Hematopoietic multipotent progenitor cell treated with erythropoietin and hydrocortisone succinate and interleukin-3 and kit ligand, for 6 days (in vitro differentiated cells): ENCODE data around the gene SLC10A7.
A peak's percentile ranks its signal among the peaks of the same experiment; 100 is the strongest.

Source experiments
- DNase-seq: peaks from one replicate; pipeline ENCODE4 v3.0.0-alpha.2; 2015

Gene SLC10A7

GRCh38 chr4:146490106-146490505 is 31.6 kb downstream of the SLC10A7 start:
- DNase-seq: peak; percentile 26

DNA sequence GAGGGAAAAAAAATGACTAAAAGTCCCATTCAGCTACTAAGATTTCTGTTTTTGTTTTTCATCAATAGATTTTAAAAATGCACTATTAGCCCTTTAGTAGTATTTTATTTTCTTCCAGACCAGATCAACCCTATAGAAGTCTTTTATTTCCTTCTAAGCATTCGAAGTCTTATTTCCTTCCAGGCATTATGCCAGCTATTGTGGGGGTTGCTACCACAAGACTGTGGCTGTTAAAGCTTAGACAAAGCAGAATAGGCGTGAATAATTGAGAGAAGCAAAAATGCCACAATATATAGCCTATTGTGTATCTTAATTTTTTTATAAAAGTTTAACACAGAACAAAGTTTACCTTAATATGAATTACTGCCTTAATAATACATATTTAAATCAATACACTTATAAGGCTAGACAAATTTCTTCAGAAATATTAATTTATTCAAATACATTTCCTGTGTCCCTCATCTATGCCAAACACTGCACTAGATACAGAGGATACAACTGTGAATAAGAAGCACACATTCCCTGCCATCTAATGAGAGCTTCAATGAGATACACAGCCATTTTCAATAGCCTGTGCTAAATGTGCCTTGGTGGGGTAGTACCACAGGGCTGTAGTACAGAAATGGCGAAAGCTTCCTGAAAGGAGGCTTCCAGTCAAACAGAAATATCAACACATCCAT is 33.1 kb downstream of the SLC10A7 start:
- peak; percentile 79 for DNase-seq

- no peak for DNase-seq
Measured at GRCh38 chr4:146486565-146486964, 35.2 kb downstream of the SLC10A7 start.

GRCh38 chr4:146485968-146486367 is 35.8 kb downstream of the SLC10A7 start:
- DNase-seq: no peak

- DNase-seq: no peak
Measured at GRCh38 chr4:146482788-146483187, 39.0 kb downstream of the SLC10A7 start.

GRCh38 chr4:146481246-146481645 is 40.5 kb downstream of the SLC10A7 start:
- DNase-seq: no peak

GRCh38 chr4:146478009-146478408 is 43.7 kb downstream of the SLC10A7 start:
- no peak for DNase-seq

GRCh38 chr4:146477054-146477453 is 44.7 kb downstream of the SLC10A7 start:
- DNase-seq: no peak

DNA sequence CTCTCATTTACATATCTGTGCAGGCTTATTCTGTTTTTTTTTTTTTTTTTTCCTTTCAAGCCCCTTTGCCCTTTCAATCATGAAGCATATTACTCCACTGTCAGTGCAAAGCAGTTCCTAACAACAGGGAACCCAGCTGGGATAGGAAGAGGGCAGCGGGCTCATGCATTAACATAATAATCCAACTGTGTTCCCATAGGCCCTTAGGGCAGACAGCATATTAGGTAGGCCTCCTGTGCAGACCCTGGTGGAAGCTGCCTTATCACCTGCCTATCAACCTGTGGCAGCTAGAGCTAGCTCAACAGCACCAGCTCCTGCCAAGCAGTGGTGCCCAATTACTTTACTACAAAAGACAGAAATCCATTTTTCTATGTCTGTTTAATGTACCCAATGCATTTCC is 49.3 kb downstream of the SLC10A7 start:
- DNase-seq: no peak

- DNase-seq: no peak
Measured at GRCh38 chr4:146470604-146471003, 51.1 kb downstream of the SLC10A7 start.

DNA sequence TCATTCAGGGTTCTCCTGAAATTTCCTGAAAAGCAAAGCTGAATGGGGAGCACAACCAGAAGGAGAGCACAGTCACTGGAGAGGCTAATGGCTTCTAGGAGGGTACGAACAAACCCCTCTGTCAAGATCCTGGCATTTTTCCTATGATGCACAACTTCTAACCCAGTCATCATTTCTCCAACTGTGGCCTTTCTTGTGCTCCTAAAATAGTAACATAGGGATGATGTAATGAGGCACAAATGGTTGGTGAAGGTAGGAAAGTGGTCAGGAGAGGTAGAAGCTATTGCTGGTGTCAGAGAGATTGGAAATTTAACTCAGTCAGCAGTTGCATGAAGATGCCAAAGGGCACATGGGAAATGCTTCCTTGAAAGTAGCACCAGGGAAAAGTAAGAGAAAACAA is 52.7 kb downstream of the SLC10A7 start:
- DNase-seq: no peak

- no peak for DNase-seq
Measured at GRCh38 chr4:146465628-146466027, 56.1 kb downstream of the SLC10A7 start.

DNA sequence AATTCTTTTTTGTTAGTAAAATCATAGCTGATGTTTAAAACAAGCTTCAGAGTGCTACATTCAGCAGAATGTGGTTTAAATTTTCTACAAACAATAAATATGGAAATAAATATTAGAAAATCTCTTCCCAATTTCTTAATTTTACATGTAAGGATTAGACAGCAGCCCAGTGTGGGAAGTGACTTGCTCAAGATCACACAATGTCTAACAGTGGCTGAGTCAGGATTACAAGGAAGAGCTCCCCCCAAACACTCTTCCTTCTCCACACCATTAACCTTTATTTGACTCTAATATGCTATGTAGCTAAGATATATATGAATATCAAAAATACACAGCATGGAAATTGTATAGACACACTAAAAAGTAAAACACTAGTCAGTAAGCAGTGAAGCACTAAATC is 59.5 kb downstream of the SLC10A7 start:
- DNase-seq: no peak

- DNase-seq: peak; percentile 13
Measured at GRCh38 chr4:146458594-146458993, 63.1 kb downstream of the SLC10A7 start.

GRCh38 chr4:146456681-146457080 is 65.1 kb downstream of the SLC10A7 start:
- DNase-seq: no peak

GRCh38 chr4:146453181-146453807 is 68.4 kb downstream of the SLC10A7 start:
- DNase-seq: no peak

DNA sequence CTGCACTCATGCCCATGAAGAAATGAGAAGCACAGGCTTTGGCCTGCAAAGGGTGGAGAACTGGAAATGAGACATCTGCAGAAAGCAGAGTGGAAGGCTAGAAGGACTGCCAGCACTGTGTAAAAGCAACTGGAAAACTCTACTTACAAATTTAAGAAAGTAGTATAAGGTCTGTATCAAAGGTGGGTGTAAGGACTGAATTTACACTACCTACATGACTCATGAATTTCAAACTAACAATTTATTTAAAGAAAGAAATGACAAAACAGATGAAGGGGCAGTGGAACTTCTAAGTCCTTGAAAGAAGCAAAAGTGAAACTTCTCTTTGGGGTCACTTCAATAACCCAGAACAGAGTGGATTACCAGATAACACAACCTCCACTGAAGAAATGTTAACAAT is 71.2 kb downstream of the SLC10A7 start:
- peak; percentile 19 for DNase-seq

DNA sequence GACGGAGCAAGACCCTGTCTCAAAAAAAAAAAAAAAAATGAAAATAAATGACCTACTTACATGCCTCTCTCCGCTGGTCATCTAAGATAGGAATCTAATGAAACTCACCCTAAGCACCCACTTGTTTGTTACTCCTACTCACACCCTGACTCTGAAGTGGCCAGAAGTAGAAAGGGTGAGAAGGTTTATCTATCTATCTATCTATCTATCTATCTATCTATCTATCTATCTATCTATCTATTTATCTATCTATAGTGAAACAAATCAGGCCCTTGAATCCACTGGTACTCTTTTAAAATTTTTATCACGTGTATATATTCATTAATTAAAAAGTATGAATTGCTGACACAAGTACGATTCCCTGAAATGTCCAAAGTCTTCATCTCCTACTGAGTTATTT is 75.2 kb downstream of the SLC10A7 start:
- no peak for DNase-seq

DNA sequence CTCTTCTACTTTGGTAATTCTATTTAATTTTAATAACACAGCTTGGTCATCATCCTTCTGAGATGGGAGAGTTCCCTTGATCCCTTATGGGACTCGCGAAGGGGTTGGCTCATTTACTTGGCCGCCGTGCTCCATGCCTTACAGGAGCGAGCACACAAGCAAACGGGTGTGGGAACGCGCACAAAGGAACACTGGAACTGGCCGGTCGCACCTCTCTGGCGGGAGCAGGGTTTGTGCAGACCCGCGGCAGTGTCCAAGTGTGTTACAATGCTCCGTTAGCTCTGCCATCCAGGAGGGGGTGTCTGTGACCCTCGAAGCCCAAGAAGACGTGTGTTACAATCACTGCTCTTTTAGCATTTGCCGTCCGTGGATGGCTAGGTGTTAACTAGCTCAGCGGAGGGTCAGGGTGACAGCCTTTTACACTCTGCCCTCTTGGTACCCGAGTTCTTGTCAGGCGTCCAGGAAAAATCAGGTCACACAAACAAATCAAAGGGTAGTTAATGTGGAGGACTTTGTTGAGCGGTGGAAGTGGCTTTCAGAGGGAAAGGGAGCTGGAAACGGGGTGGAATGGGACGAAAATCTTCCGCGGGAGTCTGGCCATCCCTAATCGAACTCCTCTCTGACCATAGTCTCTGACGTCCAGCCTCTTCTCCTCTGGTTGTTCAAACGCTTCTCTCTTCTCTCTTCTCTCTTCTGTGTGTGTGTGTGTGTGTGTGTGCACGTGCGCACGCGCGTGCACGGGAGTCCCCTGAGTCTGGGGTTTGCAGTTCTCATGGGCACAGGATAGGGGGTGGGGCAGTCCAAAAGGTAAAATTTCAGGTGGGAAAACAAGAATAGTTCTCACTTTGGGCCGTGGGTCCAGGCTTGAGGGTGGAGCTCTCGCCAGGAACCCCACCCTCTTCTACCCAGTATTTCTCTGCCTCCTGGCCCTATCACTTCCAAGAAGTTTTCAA is 76.3 kb downstream of the SLC10A7 start:
- no peak for DNase-seq

DNA sequence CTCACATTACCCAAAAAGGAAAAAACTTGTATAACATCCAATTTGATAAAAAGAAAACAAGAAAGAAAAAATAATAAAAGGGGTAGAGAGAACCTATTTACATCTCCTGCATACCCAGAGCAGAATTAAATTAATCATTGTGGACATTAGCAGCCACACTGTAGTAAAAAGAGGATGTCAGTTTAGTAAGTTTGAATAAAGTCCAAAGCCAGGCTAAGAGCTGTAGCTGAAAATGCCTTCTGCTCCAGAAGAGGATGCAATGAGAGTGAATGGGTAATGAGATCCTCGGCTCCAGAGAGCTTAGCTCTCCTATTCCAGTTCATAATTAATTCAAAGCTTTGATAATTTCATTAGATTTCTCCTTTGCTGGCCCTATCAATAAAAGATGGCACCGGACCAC is 78.2 kb downstream of the SLC10A7 start:
- DNase-seq: no peak

GRCh38 chr4:146442801-146443200 is 78.9 kb downstream of the SLC10A7 start:
- DNase-seq: no peak

DNA sequence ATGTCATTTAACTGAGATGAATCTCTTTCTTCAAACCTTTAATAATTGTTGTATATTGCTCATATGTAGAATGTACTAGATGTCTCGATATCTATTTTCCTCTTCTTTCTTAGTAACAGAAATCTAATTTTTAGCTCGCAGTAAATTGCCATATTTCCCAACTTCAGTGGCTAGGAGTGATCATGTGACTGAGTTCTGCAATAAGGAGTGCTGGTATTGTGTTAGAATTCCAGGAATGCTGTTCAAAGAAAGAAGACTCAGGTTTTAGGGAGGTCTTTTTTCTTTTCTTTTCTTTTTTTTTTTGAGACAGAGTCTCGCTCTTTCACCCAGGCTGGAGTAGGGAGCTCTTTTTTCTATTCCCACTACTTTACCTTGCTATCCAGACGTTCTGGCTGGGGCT is 81.7 kb downstream of the SLC10A7 start:
- no peak for DNase-seq

DNA sequence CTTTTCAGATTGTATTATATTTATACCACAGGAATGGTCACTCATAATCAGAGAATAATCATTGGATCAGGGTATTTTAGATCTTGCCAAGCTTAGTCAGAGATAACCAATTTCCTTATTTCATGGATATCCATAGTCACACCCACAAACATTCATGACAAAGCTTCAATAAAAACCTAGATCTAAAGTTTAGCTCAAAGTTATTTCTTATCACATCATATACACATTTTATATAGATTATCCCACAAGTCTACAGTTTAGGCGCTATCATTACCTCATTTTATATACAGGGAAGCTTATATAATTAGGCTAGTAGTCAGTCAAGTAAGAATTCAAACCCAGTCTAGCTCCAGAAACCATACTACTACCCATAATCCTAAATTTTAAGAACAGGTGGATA is 82.3 kb downstream of the SLC10A7 start:
- peak; percentile 24 for DNase-seq

DNA sequence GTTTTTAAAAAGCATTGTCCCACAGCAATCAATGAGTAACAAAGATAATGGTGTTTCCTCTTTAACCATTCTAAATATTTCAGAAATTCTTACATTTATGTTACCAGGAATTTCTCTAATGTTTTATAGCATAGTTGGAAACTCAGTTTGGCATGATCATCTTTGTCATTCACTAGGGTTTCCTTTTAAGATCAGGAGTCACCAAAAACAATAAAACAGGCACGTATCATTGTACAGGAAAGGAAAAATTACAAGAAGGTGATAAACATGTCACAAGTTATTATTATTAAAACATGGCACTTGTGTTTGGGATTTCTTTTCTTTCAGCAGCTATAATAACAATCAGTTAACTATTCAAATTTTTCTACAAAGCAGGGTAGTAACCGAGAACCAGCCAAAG is 84.0 kb downstream of the SLC10A7 start:
- DNase-seq: no peak
